ENCODE measurements around the gene GALM.
"Not testable (repeated sequence)": the region's sequence is repeated elsewhere in the genome, so short reads cannot be mapped to it uniquely, and the experiment has no call there.

Gene GALM

GRCh38 chr2:38702413-38702812 is 36.5 kb downstream of the GALM start:
- TF ChIP-seq GATA1 (IDR thresholded peaks at IDR 0.05; ENCODE audit: low read depth, low read length), result no peak
- no peak for TF ChIP-seq POLR2A (IDR thresholded peaks at IDR 0.05; ENCODE audit: low read length)
- DNase-seq, result no peak

GRCh38 chr2:38703336-38703735 is 37.4 kb downstream of the GALM start:
- DNase-seq, result not testable (repeated sequence)

- TF ChIP-seq GATA1 (IDR thresholded peaks at IDR 0.05; ENCODE audit: low read depth, low read length), result no peak
- DNase-seq, result no peak
These were observed 38.8 kb downstream of the GALM start for GRCh38 chr2:38704664-38705063.

- TF ChIP-seq GATA1 (IDR thresholded peaks at IDR 0.05; ENCODE audit: low read depth, low read length) (no peak), POLR2A (IDR thresholded peaks at IDR 0.05; ENCODE audit: low read length) (no peak)
These were observed 41.0 kb downstream of the GALM start for GRCh38 chr2:38706846-38707345.

GRCh38 chr2:38708491-38708890 is 42.6 kb downstream of the GALM start:
- not testable (repeated sequence) for DNase-seq

More at GRCh38 chr2:38706846-38707345, 41.0 kb downstream of the GALM start:
- no peak for DNase-seq

- DNase-seq, result no peak
- no peak for TF ChIP-seq POLR2A (IDR thresholded peaks at IDR 0.05; ENCODE audit: low read length)
- TF ChIP-seq GATA1 (IDR thresholded peaks at IDR 0.05; ENCODE audit: low read depth, low read length), result no peak
These were observed 43.1 kb downstream of the GALM start for GRCh38 chr2:38708900-38709566.

GRCh38 chr2:38709567-38710194 is 43.8 kb downstream of the GALM start:
- DNase-seq, result no peak
- TF ChIP-seq GATA1 (IDR thresholded peaks at IDR 0.05; ENCODE audit: low read depth, low read length) (no peak), POLR2A (IDR thresholded peaks at IDR 0.05; ENCODE audit: low read length) (no peak)

GRCh38 chr2:38711558-38711957 is 45.6 kb downstream of the GALM start:
- TF ChIP-seq GATA1 (IDR thresholded peaks at IDR 0.05; ENCODE audit: low read depth, low read length) (no peak), POLR2A (IDR thresholded peaks at IDR 0.05; ENCODE audit: low read length) (no peak)
- DNase-seq, result no peak

- TF ChIP-seq POLR2A (IDR thresholded peaks at IDR 0.05; ENCODE audit: low read length), result no peak
- no peak for TF ChIP-seq GATA1 (IDR thresholded peaks at IDR 0.05; ENCODE audit: low read depth, low read length)
- DNase-seq, result no peak
These were observed 46.5 kb downstream of the GALM start for GRCh38 chr2:38712413-38712812.

- TF ChIP-seq GATA1 (IDR thresholded peaks at IDR 0.05; ENCODE audit: low read depth, low read length) (no peak), POLR2A (IDR thresholded peaks at IDR 0.05; ENCODE audit: low read length) (no peak)
- DNase-seq, result no peak
These were observed 47.0 kb downstream of the GALM start for GRCh38 chr2:38712871-38713270.

GRCh38 chr2:38713338-38713737 is 47.4 kb downstream of the GALM start:
- no peak for DNase-seq
- TF ChIP-seq POLR2A (IDR thresholded peaks at IDR 0.05; ENCODE audit: low read length) (no peak), GATA1 (IDR thresholded peaks at IDR 0.05; ENCODE audit: low read depth, low read length) (no peak)

- not testable (repeated sequence) for DNase-seq
These were observed 49.0 kb downstream of the GALM start for GRCh38 chr2:38714941-38715340.

- TF ChIP-seq GATA1 (IDR thresholded peaks at IDR 0.05; ENCODE audit: low read depth, low read length) (no peak), POLR2A (IDR thresholded peaks at IDR 0.05; ENCODE audit: low read length) (no peak)
- DNase-seq, result no peak
These were observed 50.3 kb downstream of the GALM start for GRCh38 chr2:38716185-38716584.

- DNase-seq, result no peak
These were observed 52.7 kb downstream of the GALM start for GRCh38 chr2:38718601-38719000.

GRCh38 chr2:38719706-38720105 is 53.8 kb downstream of the GALM start:
- no peak for DNase-seq
- TF ChIP-seq GATA1 (IDR thresholded peaks at IDR 0.05; ENCODE audit: low read depth, low read length), result no peak
- TF ChIP-seq POLR2A (IDR thresholded peaks at IDR 0.05; ENCODE audit: low read length), result no peak

More at GRCh38 chr2:38718601-38719000, 52.7 kb downstream of the GALM start:
- TF ChIP-seq GATA1 (IDR thresholded peaks at IDR 0.05; ENCODE audit: low read depth, low read length) (no peak), POLR2A (IDR thresholded peaks at IDR 0.05; ENCODE audit: low read length) (no peak)
